Mesenchymal stem cell (in vitro differentiated cells and primary cell): Measurements from ENCODE around the gene FHIT.

ENCODE experiments used
- DNase-seq: peaks from one replicate; pipeline ENCODE4 v3.0.0-alpha.2; 2013
- H2AFZ ChIP-seq: one replicate; pipeline ENCODE4 v1.6.1; 2013; ENCODE audit warnings: low read depth, mild to moderate bottlenecking, control low read depth, inconsistent platforms, low read length, moderate library complexity
- H2AK5ac ChIP-seq: 2 replicates; pipeline ENCODE4 v1.6.1; 2013; ENCODE audit warnings: low read length, moderate library complexity, mild to moderate bottlenecking, inconsistent platforms; ENCODE audit not compliant: severe bottlenecking
- H2BK120ac ChIP-seq: one replicate; pipeline ENCODE4 v1.6.1; 2013; ENCODE audit warnings: low read depth, mild to moderate bottlenecking, inconsistent platforms, low read length, moderate library complexity
- H2BK12ac ChIP-seq, 2 experiments: one replicate each; pipeline ENCODE4 v1.6.1; 2013; ENCODE audit warnings: inconsistent platforms in 2 of 2, low read length in 2 of 2, mild to moderate bottlenecking in 2 of 2, moderate library complexity in 2 of 2, control low read depth in 1 of 2
- H2BK15ac ChIP-seq: one replicate; pipeline ENCODE4 v1.6.1; 2013; ENCODE audit warnings: mild to moderate bottlenecking, low read depth, inconsistent platforms; ENCODE audit not compliant: poor library complexity, severe bottlenecking
- H2BK5ac ChIP-seq: 2 replicates; pipeline ENCODE4 v1.6.1; 2013; ENCODE audit warnings: low read depth, mild to moderate bottlenecking, low read length, control low read depth, inconsistent platforms; ENCODE audit not compliant: poor library complexity, severe bottlenecking
- H3K14ac ChIP-seq, 2 experiments: one replicate each; pipeline ENCODE4 v1.6.1; 2013; ENCODE audit warnings: inconsistent platforms in 2 of 2, low read length in 2 of 2, control low read depth in 1 of 2, mild to moderate bottlenecking in 1 of 2, moderate library complexity in 1 of 2
- H3K18ac ChIP-seq, 2 experiments: one replicate each; pipeline ENCODE4 v1.6.1; 2013; ENCODE audit warnings: inconsistent platforms in 2 of 2, low read length in 2 of 2, control low read depth in 1 of 2, low read depth in 1 of 2, mild to moderate bottlenecking in 1 of 2
- H3K23ac ChIP-seq, 2 experiments: one replicate each; pipeline ENCODE4 v1.6.1; 2013; ENCODE audit warnings: inconsistent platforms in 2 of 2, low read length in 2 of 2, mild to moderate bottlenecking in 2 of 2, moderate library complexity in 2 of 2, control low read depth in 1 of 2
- H3K27ac ChIP-seq: 2 replicates; pipeline ENCODE4 v1.5.1; 2013; ENCODE audit warnings: mild to moderate bottlenecking, moderate library complexity, low read length, control low read depth, inconsistent platforms; ENCODE audit not compliant: poor library complexity, severe bottlenecking
- H3K27me3 ChIP-seq, 2 experiments: 2 replicates each; pipeline versions ENCODE4 v1.6.1 to v1.7.0; 2013; ENCODE audit warnings: low read length in 2 of 2, mild to moderate bottlenecking in 2 of 2, moderate library complexity in 2 of 2, control low read depth in 1 of 2, inconsistent platforms in 1 of 2; ENCODE audit not compliant: control insufficient read depth in 1 of 2, insufficient read depth in 1 of 2
- H3K36me3 ChIP-seq, 2 experiments: 2 replicates each; pipeline versions ENCODE4 v1.6.1 to v1.7.0; 2013; ENCODE audit warnings: low read length in 2 of 2, control low read depth in 1 of 2, inconsistent platforms in 1 of 2, low read depth in 1 of 2, mild to moderate bottlenecking in 1 of 2; ENCODE audit not compliant: insufficient read depth in 2 of 2, control insufficient read depth in 1 of 2
- H3K4ac ChIP-seq, 2 experiments: one replicate each; pipeline ENCODE4 v1.6.1; 2013; ENCODE audit warnings: inconsistent platforms in 2 of 2, low read length in 2 of 2, mild to moderate bottlenecking in 2 of 2, moderate library complexity in 2 of 2, control low read depth in 1 of 2, low read depth in 1 of 2
- H3K4me1 ChIP-seq: 2 replicates; pipeline ENCODE4 v1.6.1; 2013; ENCODE audit warnings: low read depth, low read length, control low read depth; ENCODE audit not compliant: control insufficient read depth, insufficient read depth
- H3K4me2 ChIP-seq: 2 replicates; pipeline ENCODE4 v1.6.1; 2013; ENCODE audit warnings: low read length, mild to moderate bottlenecking, inconsistent platforms; ENCODE audit not compliant: poor library complexity, severe bottlenecking
- H3K4me3 ChIP-seq, 2 experiments: 2 replicates each; pipeline versions ENCODE4 v1.5.1 to v1.7.0; 2013; ENCODE audit warnings: low read length in 2 of 2, mild to moderate bottlenecking in 2 of 2, control low read depth in 1 of 2, low read depth in 1 of 2; ENCODE audit not compliant: insufficient read depth in 1 of 2
- H3K79me1 ChIP-seq: replicated peaks from 2 replicates; pipeline ENCODE4 v1.6.1; 2013; ENCODE audit warnings: mild to moderate bottlenecking, control low read depth, low read length, inconsistent platforms; ENCODE audit not compliant: poor library complexity, severe bottlenecking
- H3K9ac ChIP-seq: 2 replicates; pipeline ENCODE4 v1.7.0; 2013; ENCODE audit warnings: mild to moderate bottlenecking, low read length, moderate library complexity
- H3K9me3 ChIP-seq: 2 replicates; pipeline ENCODE4 v1.7.0; 2013; ENCODE audit warnings: mild to moderate bottlenecking, low read length; ENCODE audit not compliant: control insufficient read depth
- H4K8ac ChIP-seq: one replicate; pipeline ENCODE4 v1.6.1; 2013; ENCODE audit warnings: inconsistent platforms, mild to moderate bottlenecking, low read length, moderate library complexity
- H4K91ac ChIP-seq: one replicate; pipeline ENCODE4 v1.6.1; 2013; ENCODE audit warnings: mild to moderate bottlenecking, low read length, inconsistent platforms
- WGBS: methylation state at CpG from one replicate; pipeline ENCODE4 v1.1.7; 2013; ENCODE audit warnings: mixed read lengths; 5-methylcytosine and 5-hydroxymethylcytosine counted together

FHIT gene

GRCh38 chr3:60920519-60920918 lies 330.7 kb downstream of the FHIT start:
- Histone ChIP-seq H2AFZ (no peak overlapping the region), H3K23ac (no peak overlapping the region), H4K91ac (no peak overlapping the region), H2BK5ac (no peak overlapping the region), H3K27ac (no peak overlapping the region), H3K27me3 (no peaks in the 10 kb centered on the region), H3K9ac (no peak overlapping the region), H3K18ac (no peak overlapping the region), H3K4ac (no peak overlapping the region), H3K79me1 (no peaks in the 10 kb centered on the region), H3K4me2 (no peak overlapping the region), H2BK120ac (no peak overlapping the region), H3K4me1 (no peaks in the 10 kb centered on the region), H2AK5ac (no peak overlapping the region), H3K14ac (no peak overlapping the region), H4K8ac (no peak overlapping the region), H3K9me3 (no peaks in the 10 kb centered on the region), H2BK15ac (no peak overlapping the region), H3K36me3 (no peaks in the 10 kb centered on the region), H3K4me3 (no peak overlapping the region), H2BK12ac (no peak overlapping the region)
- WGBS: 60% methylated on average over 1 of the region's 4 CpGs
- no peak for DNase-seq

GRCh38 chr3:60919296-60919695 lies 332.0 kb downstream of the FHIT start:
- DNase-seq: peak; percentile 8
- Histone ChIP-seq H3K4me1 (no peaks in the 10 kb centered on the region), H3K14ac (no peak overlapping the region), H2AFZ (no peak overlapping the region), H3K4me2 (no peak overlapping the region), H3K23ac (no peak overlapping the region), H2AK5ac (no peak overlapping the region), H2BK120ac (no peak overlapping the region), H3K9ac (no peak overlapping the region), H4K91ac (no peak overlapping the region), H4K8ac (no peak overlapping the region), H2BK15ac (no peak overlapping the region), H3K27me3 (no peaks in the 10 kb centered on the region), H3K18ac (no peak overlapping the region), H3K36me3 (no peaks in the 10 kb centered on the region), H3K4ac (no peak overlapping the region), H3K9me3 (no peaks in the 10 kb centered on the region), H2BK12ac (no peak overlapping the region), H3K79me1 (no peaks in the 10 kb centered on the region), H3K4me3 (no peak overlapping the region), H2BK5ac (no peak overlapping the region), H3K27ac (no peak overlapping the region)
- 100% methylated on average over 1 of the region's 2 CpGs for WGBS

DNA sequence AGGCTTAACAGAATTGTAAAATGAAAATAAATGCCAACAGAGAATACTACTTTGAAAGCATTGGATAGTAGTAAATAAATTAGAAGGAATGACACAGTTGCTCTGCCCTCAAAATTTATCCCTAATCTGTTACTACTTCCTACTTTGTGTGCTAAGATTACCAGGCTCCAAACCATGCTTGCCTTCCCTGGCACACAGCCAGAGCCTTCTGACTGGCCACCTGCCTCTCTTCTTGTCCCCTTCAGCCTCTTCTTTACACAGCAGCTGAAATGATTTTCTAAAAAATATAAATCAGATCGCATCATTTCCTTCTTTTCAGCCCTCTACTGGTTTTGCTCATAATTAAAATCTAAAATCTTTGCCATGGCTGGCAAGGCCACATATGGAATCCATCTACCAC lies 334.1 kb downstream of the FHIT start:
- Histone ChIP-seq H3K9ac (no peak overlapping the region), H3K4me1 (no peaks in the 10 kb centered on the region), H2BK5ac (no peak overlapping the region), H3K14ac (no peak overlapping the region), H2AFZ (no peak overlapping the region), H2BK15ac (no peak overlapping the region), H3K4me3 (no peak overlapping the region), H3K27ac (no peak overlapping the region), H2AK5ac (no peak overlapping the region), H2BK12ac (no peak overlapping the region), H3K9me3 (peaks cover 11% of the 10 kb centered on the region), H3K36me3 (no peaks in the 10 kb centered on the region), H3K27me3 (no peaks in the 10 kb centered on the region), H2BK120ac (no peak overlapping the region), H3K23ac (no peak overlapping the region), H4K91ac (no peak overlapping the region), H4K8ac (no peak overlapping the region), H3K18ac (no peak overlapping the region), H3K4me2 (no peak overlapping the region), H3K79me1 (no peaks in the 10 kb centered on the region), H3K4ac (no peak overlapping the region)
- no peak for DNase-seq
- WGBS: 91% methylated on average over 1 of the region's 1 CpG

GRCh38 chr3:60916546-60916945 lies 334.7 kb downstream of the FHIT start:
- Histone ChIP-seq H3K23ac (no peak overlapping the region), H3K36me3 (no peaks in the 10 kb centered on the region), H2BK15ac (no peak overlapping the region), H3K18ac (no peak overlapping the region), H3K4me2 (no peak overlapping the region), H3K27ac (no peak overlapping the region), H3K4me1 (no peaks in the 10 kb centered on the region), H3K9me3 (peaks cover 12% of the 10 kb centered on the region), H2BK120ac (no peak overlapping the region), H3K4ac (no peak overlapping the region), H2AK5ac (no peak overlapping the region), H3K4me3 (no peak overlapping the region), H2AFZ (no peak overlapping the region), H3K79me1 (no peaks in the 10 kb centered on the region), H3K9ac (no peak overlapping the region), H3K27me3 (no peaks in the 10 kb centered on the region), H2BK5ac (no peak overlapping the region), H4K91ac (no peak overlapping the region), H2BK12ac (no peak overlapping the region), H3K14ac (no peak overlapping the region), H4K8ac (no peak overlapping the region)
- DNase-seq: no peak
- WGBS: no CpG with 5 or more reads among the region's 4 CpGs
